Measurements from ENCODE around the gene ATP1B2.

DNA sequence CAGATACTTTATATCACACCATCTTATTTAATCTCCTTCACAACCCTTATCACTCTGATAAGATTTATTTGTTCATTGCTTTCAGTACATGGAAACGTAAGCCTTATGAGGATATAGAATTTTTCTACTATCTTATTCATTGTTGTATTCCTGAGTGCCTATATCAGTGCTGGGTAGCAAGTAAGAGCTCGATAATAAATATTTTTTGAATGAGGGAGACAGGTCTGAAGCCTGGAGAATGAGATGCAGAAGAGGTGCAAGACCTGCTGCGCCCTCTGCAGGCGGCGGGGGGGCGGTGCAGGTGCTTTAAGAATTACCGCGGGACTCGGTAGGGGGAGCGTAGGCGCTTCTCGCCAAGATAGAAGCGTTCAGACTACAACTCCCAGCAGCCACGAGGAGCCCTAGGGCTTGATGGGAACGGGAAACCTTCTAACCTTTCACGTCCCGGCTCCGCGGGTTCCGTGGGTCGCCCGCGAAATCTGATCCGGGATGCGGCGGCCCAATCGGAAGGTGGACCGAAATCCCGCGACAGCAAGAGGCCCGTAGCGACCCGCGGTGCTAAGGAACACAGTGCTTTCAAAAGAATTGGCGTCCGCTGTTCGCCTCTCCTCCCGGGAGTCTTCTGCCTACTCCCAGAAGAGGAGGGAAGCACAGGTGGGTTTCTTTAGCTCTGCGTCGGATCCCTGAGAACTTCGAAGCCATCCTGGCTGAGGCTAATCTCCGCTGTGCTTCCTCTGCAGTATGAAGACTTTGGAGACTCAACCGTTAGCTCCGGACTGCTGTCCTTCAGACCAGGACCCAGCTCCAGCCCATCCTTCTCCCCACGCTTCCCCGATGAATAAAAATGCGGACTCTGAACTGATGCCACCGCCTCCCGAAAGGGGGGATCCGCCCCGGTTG lies 37.4 kb downstream of the ATP1B2 start, which contains the start of gene WRAP53:
- TF ChIP-seq, protein P1, sequence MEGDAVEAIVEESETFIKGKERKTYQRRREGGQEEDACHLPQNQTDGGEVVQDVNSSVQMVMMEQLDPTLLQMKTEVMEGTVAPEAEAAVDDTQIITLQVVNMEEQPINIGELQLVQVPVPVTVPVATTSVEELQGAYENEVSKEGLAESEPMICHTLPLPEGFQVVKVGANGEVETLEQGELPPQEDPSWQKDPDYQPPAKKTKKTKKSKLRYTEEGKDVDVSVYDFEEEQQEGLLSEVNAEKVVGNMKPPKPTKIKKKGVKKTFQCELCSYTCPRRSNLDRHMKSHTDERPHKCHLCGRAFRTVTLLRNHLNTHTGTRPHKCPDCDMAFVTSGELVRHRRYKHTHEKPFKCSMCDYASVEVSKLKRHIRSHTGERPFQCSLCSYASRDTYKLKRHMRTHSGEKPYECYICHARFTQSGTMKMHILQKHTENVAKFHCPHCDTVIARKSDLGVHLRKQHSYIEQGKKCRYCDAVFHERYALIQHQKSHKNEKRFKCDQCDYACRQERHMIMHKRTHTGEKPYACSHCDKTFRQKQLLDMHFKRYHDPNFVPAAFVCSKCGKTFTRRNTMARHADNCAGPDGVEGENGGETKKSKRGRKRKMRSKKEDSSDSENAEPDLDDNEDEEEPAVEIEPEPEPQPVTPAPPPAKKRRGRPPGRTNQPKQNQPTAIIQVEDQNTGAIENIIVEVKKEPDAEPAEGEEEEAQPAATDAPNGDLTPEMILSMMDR (IDR thresholded peaks at IDR 0.05) = peak; percentile 95 to 99 (median 98)
- TF ChIP-seq EP300 (IDR thresholded peaks at IDR 0.05) = peak in 1 of 4 donors; percentile 30

All from sigmoid colon (tissue), 4 donors.